H1 (cell line): ENCODE results near the gene ZBTB44. TPM values are rescaled to one million over a fixed set of nuclear protein-coding genes. Genes with fewer than 3 reads are reported as not detected.

Source experiments
- PHF8 ChIP-seq: fragments of 200-600 bp; sonication (generic); conservative IDR thresholded peaks from 2 replicates; pipeline ENCODE4 v1.7.1; 2012; ENCODE audit warnings: low read depth, mild to moderate bottlenecking, inconsistent platforms, low read length, moderate library complexity
- polyA plus RNA-seq, 7 experiments: library from polyadenylated mRNA; depleted of rRNA in 3 of 7; stranded (reverse) in 5 of 7; unstranded in 2 of 7; fragments of >200 nt in 5 of 7; fragments of 200-250 nt in 2 of 7; gene quantifications; 1 replicate in 5 of 7; 2 replicates in 1 of 7; 4 replicates in 1 of 7; pipeline versions ENCODE4 v1.2.1 to v1.2.3, GENCODE V29; 2011 to 2013; ENCODE audit warnings: missing spikeins in 2 of 7, mixed read lengths in 2 of 7
- total RNA-seq: library from RNA; stranded (reverse); fragmentation: NEBNext Ultra II Directional; extraction: Animal tissue kit (Norgen Biotek cat#: 25700); gene quantifications from 2 replicates; pipeline ENCODE4 v1.2.1, GENCODE V29; 2021

The ZBTB44 gene
- total and polyA plus RNA-seq, 2 of the 8 experiments (the other 6 are each of a cell fraction or from before 2014, with no cell fraction given): 37.2 to 158 TPM

- no peak for TF ChIP-seq PHF8
These were observed 126.0 kb downstream of the ZBTB44 start (continued) for GRCh38 chr11:130188585-130189347.
